Femur (tissue), 1 donor: Measurements from ENCODE around the gene ATP5MC3.
"Not testable (repeated sequence)": the region's sequence is repeated elsewhere in the genome, so short reads cannot be mapped to it uniquely, and the experiment has no call there.

Experiments used
- DNase-seq: peaks from one replicate; pipeline ENCODE4 v3.0.0-alpha.2; 2017

ATP5MC3 gene

GRCh38 chr2:175181104-175181876 lies at the start of gene ATP5MC3:
TSS of gene ATP5MC3 (minus strand) at chr2:175181710. CDS start at chr2:175181393, 317 bp downstream.
- peak; percentile 94 for DNase-seq

- not testable (repeated sequence) for DNase-seq
Measured at GRCh38 chr2:175228601-175229000, 47.1 kb upstream of the ATP5MC3 start.

GRCh38 chr2:175228179-175228578 lies 46.7 kb upstream of the ATP5MC3 start:
- no peak for DNase-seq

GRCh38 chr2:175227393-175227792 lies 45.9 kb upstream of the ATP5MC3 start:
- no peak for DNase-seq

- DNase-seq, result no peak
Measured at GRCh38 chr2:175220075-175220474, 38.6 kb upstream of the ATP5MC3 start.

- no peak for DNase-seq
Measured at GRCh38 chr2:175218551-175218950, 37.0 kb upstream of the ATP5MC3 start.

- DNase-seq, result peak; percentile 44
Measured at GRCh38 chr2:175207741-175208438, 26.4 kb upstream of the ATP5MC3 start.

- no peak for DNase-seq
Measured at GRCh38 chr2:175206866-175207265, 25.4 kb upstream of the ATP5MC3 start.

- DNase-seq, result no peak
Measured at GRCh38 chr2:175205523-175205922, 24.0 kb upstream of the ATP5MC3 start.

GRCh38 chr2:175203621-175204496 lies 22.3 kb upstream of the ATP5MC3 start:
- peak; percentile 44 for DNase-seq

- no peak for DNase-seq
Measured at GRCh38 chr2:175195012-175195411, 13.5 kb upstream of the ATP5MC3 start.

GRCh38 chr2:175188761-175189160 lies 7.3 kb upstream of the ATP5MC3 start:
- DNase-seq, result no peak

GRCh38 chr2:175187378-175187777 lies 5.9 kb upstream of the ATP5MC3 start:
- DNase-seq, result no peak

- DNase-seq, result no peak
Measured at GRCh38 chr2:175183674-175184073, 2.2 kb upstream of the ATP5MC3 start.

GRCh38 chr2:175181877-175182308 lies 383 bp upstream of the ATP5MC3 start:
- no peak for DNase-seq

GRCh38 chr2:175180701-175181103 lies 808 bp downstream of the ATP5MC3 start:
- DNase-seq, result peak; percentile 59

- DNase-seq, result no peak
Measured at GRCh38 chr2:175176624-175177023, 4.9 kb downstream of the ATP5MC3 start.

GRCh38 chr2:175175896-175176295 lies 5.6 kb downstream of the ATP5MC3 start:
- DNase-seq, result no peak

- no peak for DNase-seq
Measured at GRCh38 chr2:175175320-175175719, 6.2 kb downstream of the ATP5MC3 start.

- no peak for DNase-seq
Measured at GRCh38 chr2:175170659-175171304, 10.7 kb downstream of the ATP5MC3 start.

- no peak for DNase-seq
Measured at GRCh38 chr2:175169191-175169590, 12.3 kb downstream of the ATP5MC3 start.

GRCh38 chr2:175168564-175168945 lies 13.0 kb downstream of the ATP5MC3 start:
- DNase-seq, result no peak
